Gastroesophageal sphincter (tissue), 4 donors: ENCODE results near the gene MAN1C1. TPM values are rescaled to one million over a fixed set of nuclear protein-coding genes. Genes with fewer than 3 reads are reported as not detected.
"Not testable (repeated sequence)": the region's sequence is repeated elsewhere in the genome, so short reads cannot be mapped to it uniquely, and the experiment has no call there.

ENCODE experiments used
- ATAC-seq: fragments of 150-250 bp; one replicate; pipeline ENCODE4 v1.9.1; 2016; ENCODE audit warnings: mild to moderate bottlenecking, moderate library complexity
- H3K27ac ChIP-seq, 4 donors: fragments of 200-600 bp; sonication (generic) in 3 of 4; 1 replicate in 3 of 4; 2 replicates in 1 of 4; pipeline ENCODE4 v1.5.1; 2016 to 2019
- H3K27me3 ChIP-seq: fragments of 200-600 bp; sonication (generic); one replicate; pipeline ENCODE4 v1.5.1; 2019
- H3K36me3 ChIP-seq, 2 donors: fragments of 200-600 bp; sonication (generic); one replicate each; pipeline ENCODE4 v1.5.1; 2019; ENCODE audit warnings: control low read depth in 1 of 2
- H3K4me1 ChIP-seq, 3 donors: fragments of 200-600 bp; sonication (generic); 1 replicate in 2 of 3; 2 replicates in 1 of 3; pipeline ENCODE4 v1.5.1; 2016 to 2019; ENCODE audit warnings: control low read depth in 2 of 3
- H3K4me3 ChIP-seq, 2 donors: fragments of 200-600 bp; sonication (generic); one replicate each; pipeline ENCODE4 v1.5.1; 2019; ENCODE audit warnings: mild to moderate bottlenecking in 1 of 2, moderate library complexity in 1 of 2
- H3K9me3 ChIP-seq, 3 donors: fragments of 200-600 bp; sonication (generic); one replicate each; pipeline ENCODE4 v1.5.1; 2017 to 2019; ENCODE audit warnings: control low read depth in 2 of 3
- CTCF ChIP-seq, 4 experiments: fragments of 200-600 bp in 2 of 4; fragments of 450-650 bp in 2 of 4; sonication (generic) in 1 of 4; IDR thresholded peaks; one replicate each; pipeline ENCODE4 v1.5.1; 2017 to 2019; ENCODE audit warnings: antibody characterized with exemption in 4 of 4, mild to moderate bottlenecking in 2 of 4, moderate library complexity in 2 of 4
- EP300 ChIP-seq: sonication (generic); formaldehyde crosslinking; IDR thresholded peaks from one replicate; pipeline ENCODE4 v1.6.1; 2017; ENCODE audit warnings: antibody characterized with exemption, mild to moderate bottlenecking
- POLR2A ChIP-seq, 2 donors: fragments of 450-650 bp; IDR thresholded peaks; one replicate each; pipeline ENCODE4 v1.6.1; 2017; ENCODE audit warnings: antibody characterized with exemption in 2 of 2, mild to moderate bottlenecking in 2 of 2, moderate library complexity in 1 of 2
- POLR2AphosphoS5 ChIP-seq: sonication (generic); formaldehyde crosslinking; IDR thresholded peaks from one replicate; pipeline ENCODE4 v1.6.1; 2017; ENCODE audit warnings: antibody characterized with exemption
- WGBS, 2 donors: methylation state at CpG; one replicate each; pipeline ENCODE4 v1.1.5; 2018; ENCODE audit warnings: low coverage in 1 of 2; 5-methylcytosine and 5-hydroxymethylcytosine counted together
- total RNA-seq, 4 donors: library from RNA; depleted of rRNA; stranded (reverse); fragments of >200 nt; gene quantifications; one replicate each; pipeline ENCODE4 v1.1.0, GENCODE V29; 2016

MAN1C1 gene
- total RNA-seq, 4 donors from 2014 or later, result 20.0 to 38.1 (median 27.8) TPM

- H3K36me3 ChIP-seq, result no peaks in the 10 kb centered on the region
- 7 to 48% methylated on average over 5 to 7 of the region's 8 CpGs for WGBS, 2 donors
- H3K4me3 ChIP-seq, result no peak overlapping the region
- ATAC-seq, result peak; percentile 62
- peak overlapping the region in 3 of 4 donors; percentile 45 to 70 (median 52) for H3K27ac ChIP-seq
- TF ChIP-seq CTCF (IDR thresholded peaks at IDR 0.05) (peak in 3 of 4 experiments; percentile 24 to 36 (median 25)), POLR2AphosphoS5 (peak; percentile 63), EP300 (no peak)
- peaks cover 0 to 23% (median 7%) of the 10 kb centered on the region in 3 donors for H3K4me1 ChIP-seq
- H3K27me3 ChIP-seq, result no peaks in the 10 kb centered on the region
- no peaks in the 10 kb centered on the region for H3K9me3 ChIP-seq
Observed at GRCh38 chr1:25590096-25590824, 26.3 kb upstream of the MAN1C1 start.

- TF ChIP-seq POLR2A (IDR thresholded peaks at IDR 0.05), result no peak
- TF ChIP-seq POLR2AphosphoS5, result no peak
- TF ChIP-seq CTCF (IDR thresholded peaks at IDR 0.05), result no peak
- TF ChIP-seq EP300, result no peak
- Histone ChIP-seq H3K27me3 (no peaks in the 10 kb centered on the region), H3K27ac (no peak overlapping the region), H3K36me3 (no peaks in the 10 kb centered on the region), H3K9me3 (no peaks in the 10 kb centered on the region), H3K4me3 (no peak overlapping the region), H3K4me1 (peaks cover 0 to 23% (median 7%) of the 10 kb centered on the region in 3 donors)
- no peak for ATAC-seq
- WGBS, 2 donors, result 73 to 85% methylated on average over 2 of the region's 2 CpGs
Observed at GRCh38 chr1:25593861-25594260, 22.7 kb upstream of the MAN1C1 start.

- H3K4me3 ChIP-seq, result no peak overlapping the region
- no peaks in the 10 kb centered on the region for H3K27me3 ChIP-seq
- WGBS, 2 donors, result 52 to 71% methylated on average over 2 of the region's 2 CpGs
- no peaks in the 10 kb centered on the region for H3K36me3 ChIP-seq
- ATAC-seq, result no peak
- peaks cover 0 to 15% (median 7%) of the 10 kb centered on the region in 3 donors for H3K4me1 ChIP-seq
- no peak for TF ChIP-seq EP300
- TF ChIP-seq POLR2AphosphoS5, result no peak
- no peak for TF ChIP-seq POLR2A (IDR thresholded peaks at IDR 0.05)
- no peak for TF ChIP-seq CTCF (IDR thresholded peaks at IDR 0.05)
- H3K9me3 ChIP-seq, result no peaks in the 10 kb centered on the region
- H3K27ac ChIP-seq, result no peak overlapping the region
Observed at GRCh38 chr1:25594971-25595370, 21.6 kb upstream of the MAN1C1 start.

GRCh38 chr1:25596641-25597040 lies 19.9 kb upstream of the MAN1C1 start:
- WGBS, 2 donors, result 92 to 93% methylated on average over 3 of the region's 5 CpGs
- not testable (repeated sequence) for H3K27me3 ChIP-seq, ATAC-seq, H3K36me3 ChIP-seq, H3K9me3 ChIP-seq, H3K4me3 ChIP-seq, H3K4me1 ChIP-seq, H3K27ac ChIP-seq

- TF ChIP-seq POLR2A (IDR thresholded peaks at IDR 0.05), result no peak
- no peak for TF ChIP-seq EP300
- no peak for TF ChIP-seq CTCF (IDR thresholded peaks at IDR 0.05)
- no peak for TF ChIP-seq POLR2AphosphoS5
- Histone ChIP-seq H3K4me3 (no peak overlapping the region), H3K27me3 (no peaks in the 10 kb centered on the region), H3K27ac (no peak overlapping the region), H3K36me3 (no peaks in the 10 kb centered on the region), H3K9me3 (no peaks in the 10 kb centered on the region), H3K4me1 (no peaks in the 10 kb centered on the region)
- ATAC-seq, result no peak
- WGBS, 2 donors, result no CpG with 5 or more reads among the region's 1 CpG
Observed at GRCh38 chr1:25598879-25599278, 17.7 kb upstream of the MAN1C1 start.
